GM10266 (cell line): Measurements from ENCODE around the gene RIPOR2.
A peak's percentile ranks its signal among the peaks of the same experiment; 100 is the strongest.

ENCODE experiments used
- DNase-seq: peaks from one replicate; pipeline ENCODE4 v3.0.0; 2012; ENCODE audit errors: extremely low spot score
- TF ChIP-seq, protein P1 (sequence below): IDR thresholded peaks from 2 replicates; pipeline ENCODE4 v1.5.1; 2012; ENCODE audit warnings: mild to moderate bottlenecking, low read depth; ENCODE audit not compliant: control insufficient read depth, insufficient read depth; ENCODE audit errors: missing control alignments

The RIPOR2 gene

GRCh38 chr6:24861934-24862333 lies 73.8 kb downstream of the RIPOR2 start:
- TF ChIP-seq, protein P1, sequence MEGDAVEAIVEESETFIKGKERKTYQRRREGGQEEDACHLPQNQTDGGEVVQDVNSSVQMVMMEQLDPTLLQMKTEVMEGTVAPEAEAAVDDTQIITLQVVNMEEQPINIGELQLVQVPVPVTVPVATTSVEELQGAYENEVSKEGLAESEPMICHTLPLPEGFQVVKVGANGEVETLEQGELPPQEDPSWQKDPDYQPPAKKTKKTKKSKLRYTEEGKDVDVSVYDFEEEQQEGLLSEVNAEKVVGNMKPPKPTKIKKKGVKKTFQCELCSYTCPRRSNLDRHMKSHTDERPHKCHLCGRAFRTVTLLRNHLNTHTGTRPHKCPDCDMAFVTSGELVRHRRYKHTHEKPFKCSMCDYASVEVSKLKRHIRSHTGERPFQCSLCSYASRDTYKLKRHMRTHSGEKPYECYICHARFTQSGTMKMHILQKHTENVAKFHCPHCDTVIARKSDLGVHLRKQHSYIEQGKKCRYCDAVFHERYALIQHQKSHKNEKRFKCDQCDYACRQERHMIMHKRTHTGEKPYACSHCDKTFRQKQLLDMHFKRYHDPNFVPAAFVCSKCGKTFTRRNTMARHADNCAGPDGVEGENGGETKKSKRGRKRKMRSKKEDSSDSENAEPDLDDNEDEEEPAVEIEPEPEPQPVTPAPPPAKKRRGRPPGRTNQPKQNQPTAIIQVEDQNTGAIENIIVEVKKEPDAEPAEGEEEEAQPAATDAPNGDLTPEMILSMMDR: no peak
- peak; percentile 20 for DNase-seq

- TF ChIP-seq, protein P1: no peak
- no peak for DNase-seq
Observed at GRCh38 chr6:24859608-24860200, 76.1 kb downstream of the RIPOR2 start.

- DNase-seq: no peak
- TF ChIP-seq, protein P1: no peak
Observed at GRCh38 chr6:24859132-24859531, 76.6 kb downstream of the RIPOR2 start.

GRCh38 chr6:24858177-24858653 lies 77.5 kb downstream of the RIPOR2 start:
- TF ChIP-seq, protein P1: no peak

GRCh38 chr6:24856901-24857670 lies 78.7 kb downstream of the RIPOR2 start:
- TF ChIP-seq, protein P1: no peak
- no peak for DNase-seq

More at GRCh38 chr6:24858177-24858653, 77.5 kb downstream of the RIPOR2 start:
- no peak for DNase-seq

DNA sequence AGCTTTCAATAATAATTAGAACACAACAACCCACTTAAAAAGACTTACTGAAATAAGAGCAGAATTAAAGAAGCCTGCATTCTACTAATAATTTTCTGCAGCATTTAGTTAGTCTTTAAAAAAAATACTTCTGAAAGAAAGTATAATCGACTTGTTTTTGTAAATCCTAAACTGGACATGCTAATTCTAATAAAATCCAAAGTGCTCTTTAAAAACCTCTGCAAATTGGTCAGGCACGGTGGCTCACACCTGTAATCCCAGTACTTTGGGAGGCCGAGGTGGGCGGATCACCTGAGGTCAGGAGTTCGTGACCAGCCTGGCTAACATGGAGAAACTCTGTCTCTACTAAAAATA lies 79.5 kb downstream of the RIPOR2 start:
- TF ChIP-seq, protein P1: no peak
- no peak for DNase-seq
